Stimulated activated CD8-positive, alpha-beta memory T cell treated with anti-CD3 and anti-CD28 coated beads, Interleukin-2, amount 100 ng/mL, for 48 hours (primary cell): ENCODE data around the gene GPR17.

ENCODE experiments used
- DNase-seq, 2 donors: peaks; one replicate each; pipeline ENCODE4 v3.0.0-alpha.2; 2020; ENCODE audit warnings: low read depth in 2 of 2

Gene GPR17

DNA sequence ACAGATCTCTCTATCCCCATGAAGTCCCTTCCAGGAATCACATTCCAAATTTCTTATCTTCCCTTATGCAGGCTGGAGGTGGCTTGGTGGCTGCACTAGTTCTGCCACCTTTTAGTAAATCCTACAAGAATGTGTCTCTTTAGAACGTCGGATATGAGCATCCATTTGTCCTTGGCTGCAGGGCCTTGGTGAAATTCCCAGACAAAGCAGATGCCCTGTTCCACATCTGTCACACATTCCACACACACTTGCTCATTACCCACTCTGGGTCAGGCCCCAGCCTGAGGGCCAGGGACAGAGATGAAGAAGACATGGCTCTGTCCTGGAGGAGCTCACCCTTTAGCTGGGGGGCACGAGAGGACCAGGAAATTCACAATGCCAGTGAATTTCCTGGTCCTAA is 31.2 kb upstream of the GPR17 start:
- no peak for DNase-seq

DNA sequence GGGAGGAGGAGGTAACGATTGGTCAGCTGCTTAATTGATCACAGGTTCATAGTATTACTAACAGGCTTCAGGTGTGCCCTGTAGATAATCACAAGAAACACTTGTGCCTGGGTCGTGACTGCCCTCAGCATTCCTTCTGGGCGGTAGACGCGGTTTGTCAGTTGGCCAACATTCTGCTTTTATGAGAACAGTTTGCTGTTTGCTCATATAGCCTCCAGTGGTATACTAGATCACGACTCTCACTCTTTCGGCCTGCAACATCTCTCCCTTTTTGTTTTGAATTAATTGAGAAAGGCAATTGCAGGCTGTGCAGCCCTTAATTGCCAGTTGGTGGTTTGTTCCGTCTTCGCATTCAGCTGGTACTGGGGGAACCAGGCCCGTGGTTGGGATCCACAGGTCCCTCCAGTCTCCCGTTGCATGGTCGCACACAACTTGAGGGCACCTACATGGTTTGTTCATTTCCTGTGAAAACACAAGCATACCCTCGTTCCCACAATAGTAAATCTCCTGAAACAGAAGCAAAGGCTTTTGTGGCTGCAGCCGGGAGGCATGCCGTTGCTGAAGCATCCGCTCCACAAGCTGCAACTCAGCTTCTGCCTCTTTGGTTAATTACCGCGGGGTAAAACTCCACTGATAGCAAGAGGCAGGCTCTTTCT is 30.3 kb upstream of the GPR17 start:
- no peak for DNase-seq

DNA sequence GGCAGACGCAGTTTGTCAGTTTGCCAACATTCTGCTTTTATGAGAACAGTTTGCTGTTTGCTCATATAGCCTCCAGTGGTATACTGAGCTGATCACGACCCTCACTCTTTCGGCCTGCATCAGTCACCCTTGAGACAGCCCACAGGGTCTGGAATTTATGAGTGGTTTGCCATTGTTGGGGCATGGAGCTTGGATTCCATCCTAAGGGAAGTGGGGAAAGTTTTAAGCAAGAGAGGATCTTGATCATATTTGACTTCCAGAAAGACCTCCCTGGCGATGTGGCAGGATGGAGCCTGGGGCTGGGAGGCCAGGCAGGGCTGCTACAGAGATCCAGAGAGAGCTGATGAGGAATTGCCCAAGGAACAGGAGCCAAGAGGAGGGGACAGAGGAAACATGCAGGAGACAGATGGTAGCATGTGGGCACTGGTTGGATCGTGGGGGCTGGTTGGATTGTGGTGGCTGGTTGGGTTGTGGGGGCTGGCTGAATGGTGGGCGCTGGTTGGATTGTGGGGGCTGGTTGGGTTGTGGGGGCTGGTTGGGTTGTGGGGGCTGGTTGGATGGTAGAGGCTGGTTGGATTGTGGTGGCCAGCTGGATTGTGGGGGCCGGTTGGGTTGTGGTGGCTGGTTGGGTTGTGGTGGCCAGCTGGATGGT is 27.3 kb upstream of the GPR17 start:
- DNase-seq: no peak

DNA sequence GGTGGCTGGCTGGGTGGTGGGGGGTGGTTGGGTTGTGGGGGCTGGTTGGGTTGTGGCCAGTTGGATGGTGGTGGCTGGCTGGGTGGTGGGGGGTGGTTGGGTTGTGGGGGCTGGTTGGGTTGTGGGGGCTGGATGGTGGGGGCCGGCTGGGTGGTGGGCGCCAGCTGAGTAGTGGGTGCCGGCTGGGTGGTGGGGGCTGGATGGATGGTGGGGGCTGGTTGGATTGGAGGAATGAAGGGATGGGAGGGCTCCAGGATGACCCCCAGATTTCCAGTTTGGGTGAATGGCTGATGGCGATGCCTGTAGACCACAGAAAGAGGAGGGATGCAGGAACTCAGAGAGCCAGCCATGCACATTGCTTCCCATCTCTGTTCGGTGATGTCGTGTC is 26.8 kb upstream of the GPR17 start:
- no peak for DNase-seq

DNA sequence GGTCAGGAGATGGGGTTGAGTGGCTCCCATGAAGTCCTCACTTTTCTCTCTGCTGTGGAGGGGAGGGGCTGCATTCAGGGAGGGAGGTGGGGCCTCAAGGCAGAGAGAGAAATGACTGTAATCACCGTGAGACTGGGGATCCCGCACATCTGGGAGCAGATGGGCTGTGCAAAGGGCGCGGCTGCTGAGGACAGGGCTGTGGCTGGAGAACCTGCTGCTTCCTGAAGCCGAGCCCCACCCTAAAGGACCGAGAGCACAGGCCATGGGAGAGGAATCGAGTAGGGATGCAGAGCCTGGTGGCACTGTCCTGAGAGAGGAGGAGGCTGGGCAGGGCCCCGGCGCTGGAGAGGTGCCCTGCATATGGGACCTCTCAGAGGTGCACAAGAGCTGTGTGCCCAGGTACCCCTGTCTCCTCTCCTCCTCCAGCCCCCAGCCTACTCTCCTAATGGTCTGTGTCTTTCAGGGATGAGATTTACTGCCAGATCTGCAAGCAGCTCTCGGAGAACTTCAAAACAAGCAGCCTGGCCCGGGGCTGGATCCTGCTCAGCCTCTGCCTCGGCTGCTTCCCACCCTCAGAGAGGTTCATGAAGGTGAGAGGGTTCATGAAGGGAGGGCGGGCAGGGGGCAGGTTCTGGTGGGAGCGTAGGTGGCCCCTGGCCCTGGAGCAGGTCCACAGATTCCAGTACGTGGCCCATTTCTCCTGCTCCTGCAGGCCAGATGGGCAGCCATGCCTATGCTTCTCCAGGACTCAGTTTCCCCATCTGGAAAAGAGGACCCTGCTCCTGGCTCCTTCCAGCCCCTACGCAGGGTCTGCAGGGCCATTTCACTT is 25.9 kb upstream of the GPR17 start:
- no peak for DNase-seq

DNA sequence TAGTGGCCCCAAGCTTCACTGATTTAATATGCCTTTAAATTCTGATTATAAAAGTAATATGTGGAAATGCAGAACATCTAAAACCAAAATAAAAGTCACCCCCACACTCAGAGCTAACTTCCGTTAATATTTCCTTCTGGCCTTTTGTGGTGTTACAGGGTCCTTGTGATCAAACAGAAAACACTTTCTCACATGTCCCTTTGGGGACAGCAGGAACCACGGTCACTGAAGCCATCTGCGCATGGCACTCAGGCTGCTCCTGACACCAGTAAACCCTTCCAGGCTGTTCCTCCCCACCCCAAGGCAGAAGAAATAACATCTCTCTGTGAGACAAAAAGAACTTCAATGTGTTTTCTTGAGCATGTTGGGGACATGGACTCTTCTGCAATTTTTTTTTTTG is 25.1 kb upstream of the GPR17 start:
- no peak for DNase-seq

DNA sequence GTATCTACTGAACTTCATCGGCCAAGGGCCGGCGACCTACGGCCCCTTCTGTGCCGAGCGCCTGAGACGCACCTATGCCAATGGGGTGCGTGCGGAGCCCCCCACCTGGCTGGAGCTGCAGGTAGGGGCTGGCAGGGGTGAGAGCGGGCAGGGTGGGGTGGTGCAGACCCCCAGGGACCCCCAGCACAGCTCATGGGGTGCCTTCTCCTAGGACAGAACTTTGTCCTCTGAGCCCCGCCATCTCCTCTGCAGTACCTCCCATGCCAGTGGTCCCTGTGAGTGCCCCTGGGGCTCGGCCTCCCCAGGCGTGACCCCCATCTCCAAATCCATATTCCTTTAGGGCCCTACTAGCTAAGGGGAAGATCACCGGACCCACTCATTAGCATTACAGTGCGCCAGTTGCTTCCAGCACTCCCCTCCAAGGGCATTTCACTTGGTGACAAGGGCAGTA is 23.9 kb upstream of the GPR17 start:
- no peak for DNase-seq

DNA sequence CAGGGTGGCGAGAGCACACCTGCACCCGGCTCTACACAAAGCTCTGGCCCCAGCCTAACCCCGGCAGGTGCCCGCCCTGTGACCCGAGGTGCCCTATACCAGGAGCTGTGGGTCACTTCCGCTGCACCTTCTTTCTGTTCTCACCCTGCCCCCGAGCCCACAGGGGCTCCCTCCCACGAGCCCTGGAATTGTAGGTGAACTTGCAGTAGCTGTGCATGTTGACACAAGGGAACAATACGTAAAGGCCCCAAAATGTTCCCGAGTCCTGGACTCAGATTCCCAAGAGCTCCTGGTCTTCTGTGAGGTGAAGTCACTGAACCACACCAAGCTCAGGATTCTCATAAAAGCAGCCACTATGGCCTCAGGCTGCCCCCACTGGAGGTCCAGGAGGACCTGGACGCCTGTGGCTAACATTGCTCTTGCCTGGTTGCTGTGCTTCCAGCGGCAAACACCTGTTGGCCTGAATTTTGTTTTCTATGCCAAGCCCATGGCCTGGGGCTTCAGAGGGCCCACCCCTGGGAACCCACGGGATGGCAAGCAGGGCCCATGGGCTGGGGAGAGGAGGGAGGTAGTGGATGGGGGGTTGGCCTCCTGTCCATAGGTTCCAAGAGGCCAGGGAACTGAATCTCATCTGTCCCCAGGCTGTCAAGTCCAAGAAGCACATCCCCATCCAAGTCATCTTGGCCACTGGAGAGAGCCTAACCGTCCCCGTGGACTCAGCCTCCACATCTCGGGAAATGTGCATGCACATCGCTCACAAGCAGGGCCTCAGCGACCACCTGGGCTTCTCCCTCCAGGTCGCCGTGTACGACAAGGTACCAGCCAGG is 23.2 kb upstream of the GPR17 start:
- no peak for DNase-seq

DNA sequence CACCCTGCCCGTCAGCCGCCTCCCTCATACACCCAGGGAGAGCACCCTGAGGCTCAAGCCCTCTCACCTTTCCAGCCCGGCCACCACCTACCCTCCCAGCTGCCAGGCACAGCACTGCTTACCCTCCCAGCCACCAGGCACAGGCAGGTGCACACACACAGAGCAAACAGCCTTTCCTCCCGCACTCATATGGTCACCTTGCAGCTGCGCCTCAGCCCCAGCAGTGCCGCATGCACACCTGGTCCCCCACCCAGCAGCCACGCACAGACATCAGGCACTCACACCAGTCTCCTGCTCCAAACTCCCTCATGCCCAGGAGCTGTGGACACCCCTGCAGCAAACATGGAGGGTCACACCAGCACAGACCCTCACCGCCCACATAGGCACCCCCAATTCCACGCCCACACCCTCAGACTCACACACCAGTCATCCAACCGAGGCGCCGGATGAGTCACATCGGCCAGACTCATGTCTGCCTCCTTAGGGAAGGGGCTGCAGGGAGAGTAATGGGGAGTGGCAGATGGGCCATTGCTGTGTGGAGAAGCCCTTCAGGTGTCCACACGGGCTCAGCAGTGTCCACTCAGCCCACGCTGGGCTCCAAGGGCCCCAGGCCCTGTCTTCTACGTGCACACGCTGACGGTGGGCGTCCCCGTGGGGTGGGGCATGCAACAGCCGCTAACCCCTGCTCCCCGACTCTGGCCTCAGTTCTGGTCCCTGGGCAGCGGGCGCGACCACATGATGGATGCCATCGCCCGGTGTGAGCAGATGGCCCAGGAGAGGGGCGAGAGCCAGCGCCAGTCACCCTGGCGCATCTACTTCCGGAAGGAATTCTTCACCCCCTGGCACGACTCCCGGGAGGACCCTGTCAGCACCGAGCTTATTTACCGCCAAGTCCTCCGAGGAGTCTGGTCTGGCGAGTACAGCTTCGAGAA is 22.3 kb upstream of the GPR17 start:
- no peak for DNase-seq

DNA sequence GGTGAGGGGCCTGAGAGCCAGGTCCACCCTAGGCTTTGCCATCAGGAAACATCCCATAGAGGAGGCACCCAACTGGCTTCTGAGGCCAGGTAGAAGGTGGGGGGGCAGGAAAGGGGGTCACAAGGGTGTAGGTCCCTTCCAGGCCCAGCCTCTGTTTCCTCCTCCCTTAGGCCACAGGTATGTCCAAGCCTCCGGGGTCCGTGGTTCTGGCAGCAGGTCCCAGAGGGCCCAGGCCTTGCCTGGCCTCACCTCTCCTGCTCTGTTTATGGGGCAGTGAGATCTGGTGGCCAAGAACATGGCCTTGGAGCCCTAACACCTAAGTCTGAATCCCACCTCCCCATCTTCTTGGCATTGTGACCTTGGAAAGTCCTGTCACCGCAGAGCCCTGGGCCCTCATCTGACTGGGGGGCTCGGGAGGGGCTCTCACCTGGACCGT is 21.6 kb upstream of the GPR17 start:
- DNase-seq: no peak

DNA sequence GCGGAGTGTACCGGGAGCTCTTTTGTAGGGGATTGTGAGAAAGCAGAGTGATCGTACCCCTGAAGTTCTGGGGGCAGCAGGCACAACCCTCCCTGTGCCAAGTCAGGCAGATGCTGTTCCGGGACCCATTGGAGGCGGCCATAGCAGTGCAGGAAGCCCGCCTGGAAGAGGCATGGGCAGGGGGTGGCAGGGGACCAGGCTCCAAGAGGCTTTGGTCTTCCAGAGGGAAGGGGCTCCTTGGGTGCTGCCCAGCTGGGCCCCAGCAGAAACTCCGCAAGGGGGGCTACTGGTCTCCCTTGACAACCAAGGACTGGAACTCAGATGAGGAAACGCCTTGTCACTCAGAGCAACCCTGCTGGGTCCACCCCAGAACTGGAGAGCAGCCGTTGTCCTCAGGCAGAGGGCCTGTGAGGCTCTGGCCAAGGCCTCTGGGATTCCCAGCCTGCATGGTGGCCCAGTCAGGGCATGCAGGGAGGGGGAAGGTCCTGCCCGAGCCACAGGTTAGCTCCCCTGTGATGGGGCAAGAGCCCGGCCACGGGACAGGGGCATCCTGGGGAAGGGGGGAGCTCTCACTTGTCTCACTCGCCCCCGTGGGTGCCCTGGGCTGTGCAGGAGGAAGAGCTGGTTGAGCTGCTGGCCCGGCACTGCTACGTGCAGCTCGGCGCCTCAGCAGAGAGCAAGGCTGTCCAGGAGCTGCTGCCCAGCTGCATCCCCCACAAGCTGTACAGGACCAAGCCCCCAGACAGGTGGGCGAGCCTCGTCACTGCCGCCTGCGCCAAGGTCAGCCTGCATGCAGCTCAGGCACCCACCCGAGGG is 21.0 kb upstream of the GPR17 start:
- DNase-seq: no peak

DNA sequence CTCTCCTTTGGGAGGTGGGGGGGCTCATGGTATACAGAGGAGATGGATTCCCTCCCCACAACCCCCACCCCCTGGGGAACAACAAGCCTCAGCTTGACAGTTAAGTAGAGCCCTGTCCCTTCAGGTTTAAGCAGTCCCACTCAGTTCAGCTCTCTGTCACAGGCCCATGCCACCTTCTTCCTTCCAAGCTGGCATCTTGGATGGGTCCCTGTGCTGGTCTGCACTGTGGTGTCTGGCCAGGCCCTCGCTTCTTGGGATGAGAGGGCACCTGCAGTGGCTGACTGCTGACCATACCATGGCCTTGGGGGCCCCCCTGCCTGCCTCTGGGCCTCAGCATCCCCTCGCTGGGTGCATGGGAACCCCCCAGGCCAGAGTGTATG is 20.4 kb upstream of the GPR17 start:
- no peak for DNase-seq

DNA sequence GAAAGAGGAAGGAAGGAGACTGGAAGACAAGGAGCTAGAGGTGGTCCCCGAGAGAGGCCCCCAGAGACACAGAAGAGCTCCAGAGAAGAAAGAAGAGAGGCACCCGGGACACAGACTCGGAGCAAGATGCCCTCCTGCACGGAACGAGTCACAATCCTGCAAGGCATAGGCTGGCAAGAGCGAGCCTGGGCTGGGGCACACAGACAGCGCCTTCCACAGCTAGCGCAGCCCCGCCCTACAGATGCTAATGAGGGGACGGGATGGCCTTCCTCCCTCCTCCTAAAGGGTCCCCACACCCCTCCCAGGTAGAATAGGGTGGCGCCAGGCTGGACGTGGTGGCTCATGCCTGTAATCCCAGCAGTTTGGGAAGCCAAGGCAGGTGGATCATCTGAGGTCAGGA is 19.8 kb upstream of the GPR17 start:
- DNase-seq: no peak

DNA sequence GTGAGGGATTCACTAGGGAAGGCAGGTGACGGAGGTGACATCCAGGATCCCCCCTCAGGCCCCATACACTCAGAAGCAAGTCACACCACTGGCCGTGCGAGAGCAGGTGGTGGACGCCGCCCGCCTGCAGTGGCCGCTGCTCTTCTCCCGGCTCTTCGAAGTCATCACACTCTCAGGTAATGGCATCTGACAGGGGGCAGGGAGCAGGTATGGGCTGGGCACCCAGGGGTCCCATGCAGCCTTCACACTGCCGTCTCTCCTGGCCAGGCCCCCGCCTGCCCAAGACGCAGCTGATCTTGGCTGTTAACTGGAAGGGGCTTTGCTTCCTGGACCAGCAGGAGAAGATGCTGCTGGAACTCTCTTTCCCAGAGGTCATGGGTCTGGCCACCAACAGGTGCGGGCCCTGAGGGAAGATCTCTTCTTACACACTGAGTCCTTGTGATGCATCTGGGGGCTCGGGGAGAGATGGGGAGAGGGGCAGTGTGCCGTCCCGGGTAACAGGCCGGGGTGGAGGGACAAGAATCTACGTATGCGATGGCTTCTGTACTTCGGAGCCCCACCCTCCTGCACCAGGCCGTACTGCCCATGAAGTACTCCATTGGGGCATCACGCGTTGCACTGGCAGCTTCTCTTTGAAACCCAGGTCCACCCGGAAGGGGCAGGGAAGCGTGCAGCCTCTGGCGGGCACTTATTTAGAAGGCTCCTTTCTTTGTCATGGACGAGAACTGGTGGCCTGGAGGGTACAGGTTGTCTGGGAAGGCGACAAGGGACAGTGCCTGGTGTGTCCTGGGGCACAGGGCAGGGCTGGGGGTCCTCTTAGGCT is 18.8 kb upstream of the GPR17 start:
- DNase-seq: no peak

DNA sequence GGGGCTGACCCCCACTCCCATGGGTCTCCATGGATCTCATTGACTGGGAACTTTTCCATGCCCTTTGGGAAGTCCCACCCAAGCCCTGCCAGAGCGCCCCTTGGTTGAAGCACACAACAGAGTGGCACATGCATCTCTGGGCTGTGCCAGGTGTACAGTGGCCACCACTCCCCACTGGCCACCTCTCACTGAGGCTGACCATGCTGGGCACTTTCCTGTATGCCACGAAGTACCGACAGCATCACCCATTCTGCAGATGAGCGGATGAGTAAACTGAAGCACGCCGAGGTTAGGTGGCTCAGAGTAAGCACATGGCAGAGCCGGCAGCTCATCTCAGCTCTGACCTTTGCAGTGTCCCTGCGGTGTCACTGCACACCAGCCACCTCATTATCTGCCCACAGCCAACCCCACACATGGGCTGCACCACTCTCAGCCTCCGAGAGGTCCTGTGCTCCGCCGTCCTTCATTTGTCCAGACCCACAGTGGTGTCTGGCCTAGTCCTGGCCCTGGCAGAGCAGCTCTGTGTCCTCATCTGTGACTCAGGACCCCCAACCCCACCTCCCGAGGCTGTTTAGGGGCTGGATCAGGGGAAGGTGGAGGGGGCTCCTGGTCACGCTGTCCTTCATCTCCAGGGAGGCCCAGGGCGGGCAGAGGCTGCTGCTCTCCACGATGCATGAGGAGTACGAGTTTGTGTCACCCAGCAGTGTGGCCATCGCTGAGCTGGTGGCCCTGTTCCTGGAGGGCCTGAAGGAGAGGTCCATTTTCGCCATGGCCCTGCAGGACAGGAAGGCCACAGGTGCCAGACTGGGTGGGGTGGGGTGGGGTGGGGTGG is 18.0 kb upstream of the GPR17 start:
- no peak for DNase-seq

DNA sequence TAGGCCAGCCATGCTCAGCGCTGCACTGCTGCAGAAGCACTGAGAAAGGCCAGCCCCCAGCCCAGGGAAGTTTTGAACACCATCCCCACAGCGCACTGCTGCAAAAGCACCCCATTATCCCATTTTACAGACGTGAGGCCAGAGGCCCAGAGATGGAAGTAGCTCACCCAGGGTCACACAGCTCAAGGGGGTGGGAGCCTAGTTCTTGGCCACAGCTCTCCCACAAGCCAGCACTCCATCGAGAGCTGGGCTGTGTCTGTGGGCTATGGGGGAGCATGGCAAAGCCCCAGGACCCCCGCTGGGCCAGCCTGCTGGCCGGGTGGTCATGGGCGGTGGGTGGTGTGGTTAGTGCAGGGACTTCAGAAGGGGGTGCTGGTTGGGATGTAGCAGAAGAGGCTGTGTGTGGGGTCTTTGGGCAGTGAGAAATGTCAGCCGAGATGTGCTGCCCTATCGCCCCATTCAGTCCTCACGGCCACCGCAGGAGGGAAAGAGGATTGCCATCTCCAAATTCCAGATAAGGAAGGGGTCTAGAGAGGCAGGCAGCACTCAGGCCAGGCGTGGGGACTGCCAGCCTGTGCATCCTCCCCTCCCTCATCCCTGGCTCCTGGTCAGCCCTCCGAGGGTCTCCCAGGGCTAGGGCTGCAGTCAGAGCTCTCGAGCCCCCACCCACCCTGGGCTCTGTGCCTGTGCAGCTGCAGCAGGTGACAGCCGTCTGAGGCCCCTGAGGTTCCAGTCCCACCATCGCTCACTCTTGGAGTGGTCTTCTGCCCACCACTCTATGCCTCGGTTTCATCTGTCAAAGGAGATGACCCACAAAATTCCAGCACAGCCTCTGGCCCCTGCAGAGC is 17.0 kb upstream of the GPR17 start:
- DNase-seq: no peak

DNA sequence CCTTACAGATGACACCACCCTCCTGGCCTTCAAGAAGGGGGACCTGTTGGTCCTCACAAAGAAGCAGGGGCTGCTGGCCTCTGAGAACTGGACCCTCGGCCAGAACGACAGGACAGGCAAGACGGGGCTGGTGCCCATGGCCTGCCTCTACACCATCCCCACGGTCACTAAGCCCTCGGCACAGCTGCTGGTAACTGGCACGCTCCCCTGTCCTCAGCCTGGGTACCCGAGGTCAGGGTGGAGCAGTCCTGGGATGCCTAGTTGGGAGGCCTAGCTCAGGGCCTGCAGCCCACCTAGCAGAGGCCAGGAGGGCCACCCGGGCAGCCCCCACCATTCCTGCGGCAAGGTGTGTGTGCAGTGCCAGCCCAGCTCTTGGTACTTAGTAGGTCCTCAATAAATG is 16.3 kb upstream of the GPR17 start:
- no peak for DNase-seq
